Measurements from ENCODE around the gene ZNF333.

- TF ChIP-seq CTCF (conservative IDR thresholded peaks at IDR 0.05; ENCODE audit: low read depth, low read length) (no peak), EZH2 (IDR thresholded peaks at IDR 0.05; ENCODE audit: borderline replicate concordance, low read depth, low read length, poor library complexity, severe bottlenecking) (no peak)
Observed at GRCh38 chr19:14669940-14670339, 19.9 kb upstream of the ZNF333 start.
